Measurements from ENCODE around the gene HNRNPAB. TPM values are rescaled to one million over a fixed set of nuclear protein-coding genes. Genes with fewer than 3 reads are reported as not detected.
"Not testable (repeated sequence)": the region's sequence is repeated elsewhere in the genome, so short reads cannot be mapped to it uniquely, and the experiment has no call there.

Gene HNRNPAB
- total RNA-seq, 1 experiment from 2014 or later, result 364 TPM

GRCh38 chr5:178238711-178239592, 34.6 kb downstream of the HNRNPAB start:
- no peaks in the 10 kb centered on the region for H3K27me3 Mint-ChIP-seq (ENCODE audit: insufficient read depth, unreplicated experiment)
- no peaks in the 10 kb centered on the region for H3K36me3 Mint-ChIP-seq (ENCODE audit: insufficient read depth, unreplicated experiment)
- intact Hi-C loops (cut with micrococcal nuclease), result no loop called here
- no TSS peak for BruUV-seq (replicated peaks)
- no peaks in the 10 kb centered on the region for H3K9me3 Mint-ChIP-seq (ENCODE audit: unreplicated experiment)
- H3K27ac Mint-ChIP-seq (ENCODE audit: low read depth, unreplicated experiment), result no peak overlapping the region
- no peak for DNase-seq (ENCODE audit: unreplicated experiment)
- CTCF ChIA-PET, result interaction anchor here (0.6 to 1.9 kb wide), 2 partner anchors 163 to 311 kb away, joined by 3 to 6 read pairs; no protein-coding TSS in a partner anchor
- H3K4me3 Mint-ChIP-seq (ENCODE audit: unreplicated experiment), result no peak overlapping the region
- H3K4me1 Mint-ChIP-seq (ENCODE audit: insufficient read depth, unreplicated experiment), result peaks cover 39% of the 10 kb centered on the region
- POLR2A ChIA-PET, result interaction anchor here (1.5 kb wide), 1 partner anchor 15 kb away, joined by 4 read pairs; no protein-coding TSS in a partner anchor
- TF ChIP-seq CTCF (IDR thresholded peaks at IDR 0.05; ENCODE audit: unreplicated experiment), result no peak

- DNase-seq (ENCODE audit: unreplicated experiment); intact Hi-C loops (cut with micrococcal nuclease): not testable (repeated sequence)
Measured at GRCh38 chr5:178239626-178240301, 35.4 kb downstream of the HNRNPAB start.

DNA sequence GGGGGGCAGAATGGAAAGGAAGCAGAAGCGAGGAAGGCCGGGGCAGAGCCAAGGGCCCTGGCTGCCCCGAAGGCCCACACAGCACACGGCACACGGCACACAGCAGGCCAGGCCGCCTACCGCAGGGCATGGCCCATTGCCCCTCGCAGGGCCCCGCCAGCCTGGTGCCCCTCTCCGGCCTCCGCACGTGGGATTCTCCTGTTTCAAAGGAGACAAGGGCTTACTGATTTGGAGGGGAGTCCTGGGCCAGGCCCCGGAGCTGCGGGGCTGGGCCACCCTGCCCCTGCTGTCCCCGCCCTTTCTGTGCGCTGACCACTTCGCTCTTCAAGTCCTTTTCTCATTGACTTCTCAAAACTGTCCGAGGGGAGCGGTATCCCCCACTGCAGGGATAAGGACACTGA, 36.0 kb downstream of the HNRNPAB start:
- BruUV-seq (replicated peaks), result no TSS peak
- POLR2A ChIA-PET, result no interaction called here
- TF ChIP-seq CTCF (IDR thresholded peaks at IDR 0.05; ENCODE audit: unreplicated experiment), result no peak
- H3K4me3 Mint-ChIP-seq (ENCODE audit: unreplicated experiment), result no peak overlapping the region
- no peak overlapping the region for H3K27ac Mint-ChIP-seq (ENCODE audit: low read depth, unreplicated experiment)
- peaks cover 27% of the 10 kb centered on the region for H3K4me1 Mint-ChIP-seq (ENCODE audit: insufficient read depth, unreplicated experiment)
- CTCF ChIA-PET, result interaction anchor here (0.7 kb wide), 1 partner anchor 10 kb away, joined by 3 read pairs; no protein-coding TSS in a partner anchor
- H3K9me3 Mint-ChIP-seq (ENCODE audit: unreplicated experiment), result no peaks in the 10 kb centered on the region
- DNase-seq (ENCODE audit: unreplicated experiment), result no peak
- no peaks in the 10 kb centered on the region for H3K27me3 Mint-ChIP-seq (ENCODE audit: insufficient read depth, unreplicated experiment)
- no peaks in the 10 kb centered on the region for H3K36me3 Mint-ChIP-seq (ENCODE audit: insufficient read depth, unreplicated experiment)
- intact Hi-C loops (cut with micrococcal nuclease), result no loop called here

More at GRCh38 chr5:178239626-178240301, 35.4 kb downstream of the HNRNPAB start:
- CTCF ChIA-PET, result interaction anchor here (0.6 kb wide), 1 partner anchor 164 kb away, joined by 3 read pairs; no protein-coding TSS in a partner anchor
- H3K27me3 Mint-ChIP-seq (ENCODE audit: insufficient read depth, unreplicated experiment); H3K9me3 Mint-ChIP-seq (ENCODE audit: unreplicated experiment); POLR2A ChIA-PET; H3K4me3 Mint-ChIP-seq (ENCODE audit: unreplicated experiment); H3K36me3 Mint-ChIP-seq (ENCODE audit: insufficient read depth, unreplicated experiment); BruUV-seq (replicated peaks); H3K27ac Mint-ChIP-seq (ENCODE audit: low read depth, unreplicated experiment): not testable (repeated sequence)
- peaks cover 31% of the 10 kb centered on the region for H3K4me1 Mint-ChIP-seq (ENCODE audit: insufficient read depth, unreplicated experiment)

- no peak for DNase-seq (ENCODE audit: unreplicated experiment)
- H3K36me3 Mint-ChIP-seq (ENCODE audit: insufficient read depth, unreplicated experiment), result no peaks in the 10 kb centered on the region
- H3K27me3 Mint-ChIP-seq (ENCODE audit: insufficient read depth, unreplicated experiment), result no peaks in the 10 kb centered on the region
- no peak overlapping the region for H3K27ac Mint-ChIP-seq (ENCODE audit: low read depth, unreplicated experiment)
- no peaks in the 10 kb centered on the region for H3K9me3 Mint-ChIP-seq (ENCODE audit: unreplicated experiment)
- no TSS peak for BruUV-seq (replicated peaks)
- POLR2A ChIA-PET, result no interaction called here
- intact Hi-C loops (cut with micrococcal nuclease), result no loop called here
- no peak for TF ChIP-seq CTCF (IDR thresholded peaks at IDR 0.05; ENCODE audit: unreplicated experiment)
- no peak overlapping the region for H3K4me3 Mint-ChIP-seq (ENCODE audit: unreplicated experiment)
- peaks cover 27% of the 10 kb centered on the region for H3K4me1 Mint-ChIP-seq (ENCODE audit: insufficient read depth, unreplicated experiment)
- CTCF ChIA-PET, result interaction anchor here (0.7 kb wide), 1 partner anchor 10 kb away, joined by 3 read pairs; no protein-coding TSS in a partner anchor
Measured at GRCh38 chr5:178240766-178241165, 36.4 kb downstream of the HNRNPAB start.
